8988T (cell line): Measurements from ENCODE around the gene FARS2.

ENCODE experiments used
- DNase-seq: peaks from one replicate; pipeline ENCODE4 v3.0.0; 2011

The FARS2 gene

DNA sequence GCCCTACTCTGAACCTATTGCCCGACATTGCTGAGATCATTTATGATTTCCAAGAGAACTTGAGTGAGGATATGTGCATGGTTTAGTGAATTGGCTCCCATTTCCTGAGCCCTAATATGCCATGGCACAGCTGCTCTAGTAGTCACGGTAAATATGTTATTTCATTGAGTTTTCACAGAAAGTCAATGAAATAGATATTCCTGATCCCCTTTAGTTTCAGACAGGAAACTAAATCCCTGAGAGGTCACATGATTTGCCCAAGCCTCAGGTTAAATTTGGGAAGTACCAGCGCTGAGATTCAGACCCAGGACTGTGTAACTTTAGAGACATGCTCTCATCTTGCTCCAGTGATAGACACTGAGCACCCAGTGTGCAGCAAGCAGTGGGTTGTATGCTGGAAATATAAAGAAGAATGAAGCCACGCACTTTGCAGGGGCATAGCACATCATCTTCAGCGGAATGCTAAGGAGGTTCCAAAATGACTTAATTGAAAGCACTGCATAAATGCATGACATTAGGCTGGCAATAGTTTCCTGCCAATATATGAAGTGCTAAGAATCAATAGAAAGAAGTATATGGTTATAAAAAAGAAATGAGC, 70.6 kb downstream of the FARS2 start:
- no peak for DNase-seq

DNA sequence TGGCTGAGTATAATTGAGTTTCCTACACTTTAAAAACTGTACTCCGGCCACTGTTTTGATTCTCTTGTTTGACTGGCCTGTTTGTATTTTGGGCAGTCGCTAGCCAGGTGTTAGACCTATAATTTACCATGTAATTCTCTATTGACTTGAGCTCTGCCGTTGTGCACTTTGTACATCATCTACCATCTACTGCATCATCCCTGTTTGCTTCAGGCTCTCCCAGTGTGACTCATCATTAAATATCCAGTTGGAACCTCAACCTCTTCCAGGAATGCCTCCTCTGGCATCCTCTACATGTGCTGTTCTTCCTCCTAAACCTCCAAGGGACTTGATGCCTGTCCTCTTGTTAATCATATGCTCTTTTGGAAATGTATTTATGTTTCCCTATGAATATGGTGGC, 72.3 kb downstream of the FARS2 start:
- DNase-seq, result no peak

DNA sequence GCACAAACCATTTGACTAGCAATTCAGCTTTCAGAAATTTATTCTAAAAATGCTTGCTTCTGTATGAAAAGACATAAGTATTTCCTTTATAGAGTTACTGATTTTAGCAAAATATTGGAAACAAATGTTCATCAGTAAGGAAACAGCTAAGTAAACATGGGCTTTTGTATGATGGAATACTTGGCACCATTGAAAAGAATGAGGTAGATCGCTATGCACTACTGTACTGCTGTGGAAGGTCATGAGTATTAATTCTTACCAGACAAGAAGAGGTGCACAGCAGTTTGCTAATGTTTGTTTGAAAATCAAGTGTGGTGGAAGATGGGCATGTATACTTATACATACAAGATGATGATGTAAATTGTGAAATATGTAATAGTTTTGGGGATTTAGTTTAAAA, 73.0 kb downstream of the FARS2 start:
- DNase-seq, result no peak

DNA sequence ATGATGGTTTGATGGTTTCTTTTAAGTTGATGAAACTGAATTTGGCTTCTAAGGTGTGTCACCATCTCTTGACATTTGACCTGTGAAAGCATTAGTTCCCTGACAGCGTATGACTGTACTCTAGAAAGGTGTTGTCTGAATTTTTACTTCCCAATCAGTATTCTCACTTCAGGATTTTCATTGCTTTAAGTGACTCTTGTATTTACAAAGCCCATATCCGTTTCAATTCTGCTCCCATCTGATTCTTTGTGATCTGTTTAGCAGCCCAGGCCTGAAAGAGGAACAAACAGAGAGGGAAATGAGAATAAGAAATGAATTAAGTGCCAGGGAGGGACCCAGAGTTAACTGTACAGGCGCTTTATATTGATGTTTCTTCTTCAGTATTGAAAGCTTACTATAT, 73.7 kb downstream of the FARS2 start:
- DNase-seq, result no peak

DNA sequence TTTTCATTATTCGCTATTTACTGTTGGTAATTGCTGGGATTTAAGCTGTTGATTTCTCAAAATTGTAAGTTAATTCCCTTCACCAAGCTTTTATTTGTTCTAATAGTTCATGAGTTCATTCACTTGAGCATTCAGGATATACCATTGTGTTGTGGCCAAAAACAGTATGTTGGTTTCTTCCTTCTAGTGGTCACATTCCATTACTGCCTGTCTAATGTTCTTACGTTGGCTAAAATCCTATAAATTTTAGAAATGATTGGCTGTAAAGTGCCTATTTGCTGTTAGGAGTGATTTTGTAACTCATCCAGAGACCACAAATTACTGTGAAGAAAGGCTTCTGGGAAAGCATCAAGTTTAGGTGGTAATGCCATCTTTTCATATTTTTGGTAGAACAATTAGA, 76.3 kb downstream of the FARS2 start:
- no peak for DNase-seq

DNA sequence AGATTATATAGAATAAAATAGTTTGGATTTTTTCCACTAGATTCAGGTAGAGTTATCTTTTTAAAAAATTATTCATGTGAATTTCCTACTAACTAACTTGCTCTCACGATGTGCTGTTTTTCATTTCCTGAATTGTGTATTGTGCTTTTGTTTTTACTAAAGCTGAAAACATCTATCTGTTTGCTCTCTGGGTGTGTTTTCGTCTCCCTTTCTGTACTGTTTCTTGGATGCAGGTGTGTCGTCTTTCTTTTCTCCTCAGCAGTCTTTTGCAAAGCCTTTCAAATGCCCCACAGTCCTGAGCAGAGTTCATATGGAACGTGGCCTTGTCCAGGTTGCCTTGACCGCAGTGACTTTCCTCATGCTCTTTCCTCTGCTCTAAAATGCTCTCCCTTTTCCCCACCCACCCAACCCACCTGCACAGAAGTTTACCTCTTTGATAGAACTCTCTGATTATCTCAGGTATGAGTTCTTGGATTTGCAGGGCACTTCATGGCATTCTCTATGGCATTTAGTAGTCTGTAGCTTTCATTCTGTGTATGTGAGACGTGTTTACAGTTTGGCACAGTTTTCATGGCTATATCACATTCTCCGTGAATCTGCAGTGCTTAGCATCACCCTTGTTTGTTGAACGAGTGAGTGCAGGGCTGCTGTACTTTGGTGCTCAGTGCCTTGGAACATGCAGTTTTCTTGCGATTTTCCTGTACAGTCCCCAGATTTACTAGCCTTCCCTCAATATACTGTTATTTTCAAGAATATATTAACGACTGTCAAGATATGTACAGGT, 77.1 kb downstream of the FARS2 start:
- no peak for DNase-seq

DNA sequence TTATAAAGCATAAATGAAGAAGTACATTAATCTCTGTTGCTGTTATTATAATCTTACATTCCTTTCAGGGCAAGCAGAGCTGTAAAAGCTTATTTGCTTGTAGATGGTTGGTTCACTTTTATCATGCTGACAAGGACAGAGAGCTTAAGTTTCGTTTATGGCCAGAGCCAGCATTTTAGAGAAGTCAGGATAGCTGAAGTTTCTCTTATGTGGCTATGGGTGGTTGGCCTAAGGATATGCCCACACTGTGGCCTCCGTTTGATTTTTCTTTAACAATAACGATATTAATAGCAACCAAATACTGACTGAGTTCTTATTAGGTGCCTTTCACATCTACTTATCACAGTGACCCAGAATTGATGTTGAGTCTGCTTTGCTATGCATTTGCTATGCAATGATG, 78.5 kb downstream of the FARS2 start:
- DNase-seq, result no peak

DNA sequence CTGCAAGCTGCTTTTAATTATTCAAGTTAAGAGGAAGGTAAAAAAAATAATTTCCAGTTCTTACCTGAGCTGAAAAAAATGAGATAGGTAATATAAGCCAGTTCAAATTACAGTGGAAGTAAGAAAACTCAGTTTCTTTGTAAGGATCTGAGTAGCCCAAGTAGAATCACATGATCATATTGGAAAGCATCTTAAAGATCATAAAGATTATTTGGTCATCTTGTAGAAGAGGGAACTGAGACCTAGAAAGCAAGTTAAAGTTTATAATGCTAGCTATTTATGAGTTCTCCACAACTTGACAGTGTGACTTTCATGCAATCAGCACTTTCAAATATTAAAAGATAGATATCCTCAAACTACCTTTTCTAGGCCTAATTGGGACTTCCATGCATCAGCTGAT, 80.5 kb downstream of the FARS2 start:
- DNase-seq, result no peak

DNA sequence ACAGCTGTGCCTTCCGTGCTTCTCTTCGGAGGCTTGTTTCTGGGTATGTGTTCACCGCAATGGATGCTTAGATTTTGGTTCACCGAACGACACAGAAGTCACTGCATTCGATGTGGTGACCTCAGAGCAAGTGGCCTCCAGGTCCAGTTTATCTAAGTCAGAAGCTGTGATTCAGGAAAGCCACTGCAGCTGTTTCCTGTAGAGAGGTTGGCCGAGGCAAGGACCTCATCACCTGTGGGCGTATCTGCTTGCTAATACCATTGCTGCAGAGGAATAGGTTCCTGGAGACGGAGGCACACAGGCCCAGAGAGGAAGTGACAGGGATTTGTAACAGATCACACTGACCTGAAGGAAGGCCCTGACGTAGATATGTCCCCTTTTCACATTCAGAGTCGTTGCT, 82.7 kb downstream of the FARS2 start:
- no peak for DNase-seq

DNA sequence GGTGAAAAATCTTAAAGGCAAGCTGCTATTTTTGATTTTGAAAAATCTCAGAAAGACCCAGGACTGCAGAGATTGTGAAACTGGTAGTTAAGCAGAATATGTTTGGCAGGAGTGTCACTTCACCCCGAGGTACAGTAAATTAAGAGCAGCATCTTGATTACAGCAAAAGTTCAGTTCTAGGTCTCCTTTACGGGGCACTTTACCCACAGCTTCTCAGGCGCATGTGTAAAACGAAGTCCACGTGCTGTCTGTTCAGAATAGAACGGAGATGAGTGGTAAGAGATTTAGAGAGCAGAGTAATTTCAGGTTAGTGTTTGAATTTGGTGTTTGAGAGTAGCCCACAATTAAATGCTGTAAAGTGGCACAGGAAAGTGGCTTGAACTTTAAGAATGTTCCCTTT, 84.0 kb downstream of the FARS2 start:
- DNase-seq, result no peak

DNA sequence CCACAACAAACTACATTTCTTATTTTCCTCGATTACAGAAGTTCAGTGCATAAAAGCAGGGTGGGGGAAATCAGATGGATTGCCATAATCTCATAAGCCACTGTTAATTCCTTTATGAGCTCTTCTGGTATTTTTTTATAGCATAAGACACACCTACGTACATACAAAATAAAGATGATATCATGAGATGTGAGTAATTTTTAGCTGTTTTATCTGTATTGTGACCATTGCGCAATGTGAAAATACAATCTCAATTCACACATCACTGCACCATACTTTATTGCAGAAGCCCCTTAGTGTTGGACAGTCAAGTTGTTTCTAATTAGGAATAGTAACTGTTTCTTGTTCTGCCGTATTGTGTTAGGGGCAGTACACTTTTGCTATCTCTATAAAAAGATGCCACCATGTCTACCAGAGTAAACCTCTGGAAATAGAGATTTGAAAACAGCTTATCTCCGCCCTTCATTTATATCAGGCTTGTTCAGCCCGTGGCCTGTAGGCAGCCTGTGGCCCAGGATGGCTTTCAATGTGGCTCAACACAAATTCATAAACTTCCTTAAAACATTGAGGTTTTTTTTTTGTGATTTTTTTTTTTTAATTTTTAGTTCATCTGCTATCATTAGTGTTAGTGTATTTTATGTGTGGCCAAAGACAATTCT, 90.4 kb downstream of the FARS2 start:
- no peak for DNase-seq

DNA sequence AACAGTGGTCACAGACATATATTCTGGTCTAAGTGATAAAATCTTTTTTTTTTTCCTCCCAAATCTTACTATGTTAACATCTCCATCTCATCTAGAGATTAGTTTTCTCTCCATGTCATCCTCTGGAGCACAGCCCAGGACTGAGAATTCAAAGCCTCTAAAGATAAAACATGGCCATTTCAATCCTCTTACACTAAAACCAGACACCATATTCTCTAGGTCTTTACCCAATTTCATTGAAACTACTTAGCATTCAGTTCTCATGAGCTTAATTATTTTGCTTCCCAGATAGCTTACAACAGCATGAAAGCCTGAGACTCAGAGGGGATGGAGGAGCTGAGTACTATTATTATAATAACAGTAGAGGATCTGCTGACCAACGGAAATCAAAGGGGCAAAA, 92.7 kb downstream of the FARS2 start:
- no peak for DNase-seq

DNA sequence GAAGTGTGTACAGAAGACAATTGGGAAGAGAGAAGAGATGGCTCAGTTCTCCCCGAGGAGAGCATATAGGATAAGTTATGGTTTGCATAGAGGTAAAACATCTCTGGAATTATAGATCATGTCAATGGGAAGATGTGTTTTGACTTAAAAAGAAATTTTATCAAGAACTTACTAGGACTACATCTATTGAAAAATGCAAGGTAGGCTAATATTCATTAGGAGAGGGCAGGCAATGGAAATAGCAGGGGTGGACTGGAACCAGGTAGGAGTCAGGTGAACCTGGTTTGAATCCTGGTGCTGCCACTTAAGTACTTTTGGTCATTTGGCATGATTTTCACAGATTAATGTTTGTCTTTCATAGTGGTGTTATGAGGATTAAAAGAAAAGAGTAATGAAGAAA, 96.2 kb downstream of the FARS2 start:
- no peak for DNase-seq

DNA sequence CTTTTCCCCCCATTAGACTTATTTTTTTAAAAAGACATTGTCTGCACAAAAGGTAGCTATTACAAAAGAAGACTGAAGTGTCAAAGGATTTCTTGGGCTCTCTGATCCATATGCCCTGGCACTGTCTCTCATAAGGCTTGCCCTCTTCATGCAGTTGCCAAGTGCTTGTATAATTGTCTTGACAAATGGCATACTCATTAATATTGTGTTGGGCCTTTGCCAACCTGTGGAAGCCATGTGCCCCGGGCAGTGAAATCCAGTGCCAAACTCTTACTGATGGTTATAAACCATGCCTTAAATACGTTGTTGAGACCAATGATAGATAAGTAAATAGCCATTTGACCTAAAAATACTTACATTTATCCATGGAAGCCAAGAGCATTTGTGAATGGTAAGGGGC, 98.1 kb downstream of the FARS2 start:
- DNase-seq, result no peak

DNA sequence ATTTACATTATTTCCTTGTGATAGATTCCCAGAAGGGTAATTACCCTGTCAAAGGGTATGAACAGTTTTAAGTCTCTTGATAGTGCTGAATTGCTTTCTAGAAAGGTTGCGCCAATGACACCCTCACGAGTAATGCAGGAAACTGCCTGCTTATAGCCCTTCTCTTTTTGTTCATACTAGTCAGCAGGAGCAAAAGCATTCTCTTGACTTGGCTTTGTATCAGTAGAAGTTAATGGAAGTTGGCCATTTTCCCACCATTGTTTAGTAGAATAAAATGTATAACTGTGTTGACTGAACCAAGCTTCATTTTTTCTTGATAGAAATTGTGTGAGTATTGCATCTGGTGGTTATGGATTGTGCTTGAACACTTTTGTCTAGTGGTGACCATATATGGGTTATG, 100.1 kb downstream of the FARS2 start:
- DNase-seq, result no peak

DNA sequence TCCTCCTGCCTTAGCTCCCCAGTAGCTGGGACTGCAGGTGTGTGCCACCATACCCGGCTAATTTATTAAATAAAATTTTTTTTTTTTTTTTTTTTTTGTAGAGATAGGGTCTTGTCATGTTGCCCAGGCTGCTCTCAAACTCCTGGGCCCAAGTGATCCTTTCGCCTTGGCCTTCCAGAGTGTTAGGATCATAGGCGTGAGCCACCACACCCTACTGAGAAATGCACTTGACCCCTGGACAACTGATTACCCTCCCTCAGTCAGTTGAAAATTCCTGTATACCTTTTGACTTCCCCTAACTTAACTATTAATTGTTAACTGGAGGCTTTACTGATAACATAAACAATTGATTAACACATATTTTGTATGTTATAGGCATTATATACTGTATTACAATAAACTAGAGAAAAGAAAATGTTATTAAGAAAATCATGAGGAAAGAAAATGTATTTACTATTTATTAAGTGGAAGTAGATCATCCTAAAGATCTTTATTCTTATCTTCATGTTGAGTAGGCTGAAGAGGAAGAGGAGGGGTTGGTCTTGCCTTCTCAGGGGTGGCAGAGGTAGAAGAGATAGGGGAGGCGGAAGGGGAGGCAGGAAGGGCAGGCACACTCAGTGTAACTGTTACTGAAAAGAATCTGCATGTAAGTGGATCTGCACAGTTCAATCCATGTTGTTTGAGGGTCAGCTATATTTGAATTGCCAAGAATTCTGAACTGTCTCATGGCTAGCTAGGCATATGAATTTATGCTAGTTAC, 104.3 kb downstream of the FARS2 start:
- DNase-seq, result no peak

DNA sequence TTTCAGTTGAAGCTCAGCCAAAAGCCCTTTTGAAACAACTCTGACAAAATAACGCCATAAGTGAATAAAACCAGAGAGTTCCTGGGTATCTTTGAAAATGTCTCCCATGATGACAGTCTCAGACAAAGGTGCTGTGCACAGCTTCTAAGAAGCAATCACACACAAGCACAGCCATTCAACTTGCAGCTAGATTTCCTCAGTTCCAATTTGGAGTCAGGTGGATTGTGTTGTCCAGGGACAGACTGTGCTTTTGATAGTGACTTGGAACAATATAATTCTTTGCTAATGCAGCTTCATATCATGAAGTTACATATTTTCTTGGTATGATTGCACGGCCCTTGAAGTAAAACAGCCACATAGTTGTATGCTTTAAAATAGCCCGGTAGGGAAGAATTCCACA, 105.6 kb downstream of the FARS2 start:
- no peak for DNase-seq

DNA sequence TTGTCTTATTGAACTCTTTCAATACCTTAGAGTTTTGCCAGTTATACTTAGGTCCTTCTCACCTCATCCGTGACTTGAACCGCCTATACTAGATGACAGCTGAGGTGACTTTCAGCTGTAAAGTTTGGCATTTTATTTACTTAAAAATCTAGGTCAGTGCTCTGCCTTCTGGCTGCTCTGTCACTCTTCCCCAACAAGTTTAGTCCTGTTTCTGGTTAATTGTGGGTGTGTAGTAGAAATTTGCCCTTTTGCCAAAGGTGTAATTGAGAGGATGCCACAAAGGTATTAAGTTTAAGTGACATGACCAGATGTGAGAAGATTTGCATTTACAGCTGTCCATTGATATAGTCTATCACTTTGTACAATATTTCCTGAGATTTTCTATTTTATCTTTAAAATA, 106.2 kb downstream of the FARS2 start:
- DNase-seq, result no peak

DNA sequence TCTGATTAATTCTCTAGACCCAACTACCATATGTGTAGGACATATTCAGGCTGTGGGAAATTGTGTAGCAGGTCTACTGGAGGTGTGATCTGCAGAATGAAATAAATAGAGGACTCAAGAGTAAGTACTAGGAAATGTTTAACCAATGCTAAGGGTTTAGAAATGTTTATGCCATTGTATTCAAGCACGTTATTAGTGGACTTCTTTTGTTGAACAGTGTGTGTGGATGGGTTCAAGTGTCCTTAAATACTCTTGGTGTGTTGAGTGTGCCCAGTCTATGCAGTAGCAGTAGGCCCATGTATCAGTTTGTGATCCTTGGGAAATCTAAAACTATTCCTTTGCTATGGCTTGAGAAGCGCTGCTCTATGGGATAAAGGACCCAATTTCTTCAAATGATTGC, 112.1 kb downstream of the FARS2 start:
- DNase-seq, result no peak

DNA sequence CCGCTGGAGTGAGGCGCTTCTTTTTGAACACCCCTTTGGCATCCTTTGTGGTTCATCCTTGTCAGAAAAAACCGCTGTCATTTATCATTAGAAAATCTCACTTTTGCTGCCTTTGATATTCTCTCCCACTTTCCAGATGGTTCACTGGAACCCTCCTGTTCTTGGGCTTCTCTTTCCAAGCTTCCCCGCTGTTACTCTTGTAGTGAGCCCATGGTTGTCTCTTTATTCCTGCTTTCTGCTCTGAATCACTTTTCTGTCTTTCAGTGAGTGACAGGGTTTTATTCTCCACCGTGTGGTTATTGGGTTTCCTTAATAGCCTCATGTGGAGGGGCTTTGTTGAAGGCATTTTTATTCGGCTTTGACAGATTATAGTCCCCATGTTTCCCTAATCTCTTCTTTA, 117.0 kb downstream of the FARS2 start:
- no peak for DNase-seq

DNA sequence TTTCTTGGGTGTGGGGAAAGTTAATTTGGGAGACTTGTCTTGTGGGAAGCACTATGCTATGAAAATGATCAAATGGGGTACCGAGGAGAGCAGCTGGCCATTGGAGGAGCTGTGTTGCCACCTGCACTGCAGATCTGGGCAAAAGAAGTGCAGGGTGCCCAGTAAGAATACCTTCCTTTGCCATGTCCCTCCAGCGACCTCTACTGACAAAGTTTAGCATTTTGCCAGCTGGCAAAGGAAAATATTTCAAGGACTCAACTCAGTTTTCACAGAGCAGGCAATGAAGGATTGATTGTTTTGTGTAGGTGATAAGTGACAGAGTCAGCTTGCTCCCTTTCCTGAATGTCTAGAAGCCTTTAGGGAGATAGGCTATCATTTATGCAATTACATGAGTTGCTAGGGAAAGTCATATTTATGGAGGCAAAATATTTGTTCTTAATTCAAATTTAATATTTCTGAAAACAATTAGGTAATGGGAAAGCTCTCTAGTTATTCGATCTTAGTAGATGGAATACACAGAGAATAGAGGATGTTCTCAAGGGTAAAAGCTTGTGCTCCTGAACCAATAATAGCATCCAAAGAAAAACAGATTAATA, 118.4 kb downstream of the FARS2 start:
- DNase-seq, result peak; percentile 17

DNA sequence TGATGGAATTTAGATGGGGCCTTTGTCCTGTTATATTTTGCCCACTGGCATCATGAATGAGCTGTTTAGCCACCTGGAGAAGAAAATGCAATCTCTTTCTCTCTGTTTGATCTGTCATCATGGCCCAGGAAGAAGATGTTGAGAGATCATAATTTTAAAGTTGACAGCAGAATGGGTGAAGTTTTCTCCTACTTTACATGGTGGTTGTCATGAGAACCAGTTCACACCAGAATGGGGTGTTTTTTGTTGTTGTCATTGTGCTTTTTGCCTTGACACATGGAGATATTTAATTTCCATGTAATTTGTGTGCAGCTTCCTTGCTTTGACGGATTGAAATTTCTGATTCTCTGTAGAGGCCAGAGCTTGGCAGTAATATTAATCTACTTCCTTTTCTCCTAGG, 122.5 kb downstream of the FARS2 start:
- DNase-seq, result no peak

DNA sequence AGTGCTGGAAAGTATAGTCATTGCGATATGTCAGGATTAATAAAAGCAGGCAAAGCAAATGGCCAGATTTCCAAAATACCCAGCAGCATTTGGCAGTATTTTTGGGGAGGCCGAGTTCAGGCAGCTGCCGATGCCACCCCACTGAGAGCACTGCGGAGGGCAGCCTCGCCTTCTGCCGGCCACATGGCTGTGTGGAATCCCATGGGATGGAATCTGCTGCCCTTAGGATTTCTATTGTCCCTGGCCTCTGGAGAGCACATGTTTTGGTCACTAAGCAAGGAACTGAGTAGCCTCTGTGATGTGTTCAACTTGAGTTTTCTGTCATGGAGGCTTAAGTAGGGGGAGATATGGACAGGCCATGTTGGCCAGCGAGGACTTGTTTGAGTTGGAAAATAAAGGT, 123.0 kb downstream of the FARS2 start:
- DNase-seq, result no peak
